ENCODE data around the gene ASNSD1. TPM values are rescaled to one million over a fixed set of nuclear protein-coding genes. Genes with fewer than 3 reads are reported as not detected.
"Not testable (repeated sequence)": the region's sequence is repeated elsewhere in the genome, so short reads cannot be mapped to it uniquely, and the experiment has no call there.

ASNSD1 gene
- total RNA-seq, 1 experiment from 2014 or later = 58.6 TPM

- in situ Hi-C loops (cut with HindIII; ENCODE audit: low pct_unique_long_range_greater_than_20kb, low sequenced_read_pairs) = no loop called here
- no peak for DNase-seq (ENCODE audit: low read depth, low spot score)
These were observed 22.2 kb upstream of the ASNSD1 start for GRCh38 chr2:189639007-189639609.

- in situ Hi-C loops (cut with HindIII; ENCODE audit: low pct_unique_long_range_greater_than_20kb, low sequenced_read_pairs) = no loop called here
These were observed 20.3 kb upstream of the ASNSD1 start for GRCh38 chr2:189641002-189641401.

GRCh38 chr2:189641590-189641989 is 19.7 kb upstream of the ASNSD1 start:
- DNase-seq (ENCODE audit: low read depth, low spot score) = no peak
- in situ Hi-C loops (cut with HindIII; ENCODE audit: low pct_unique_long_range_greater_than_20kb, low sequenced_read_pairs) = no loop called here

More at GRCh38 chr2:189641002-189641401, 20.3 kb upstream of the ASNSD1 start:
- DNase-seq (ENCODE audit: low read depth, low spot score) = no peak

- in situ Hi-C loops (cut with HindIII; ENCODE audit: low pct_unique_long_range_greater_than_20kb, low sequenced_read_pairs) = no loop called here
- no peak for DNase-seq (ENCODE audit: low read depth, low spot score)
These were observed 14.7 kb upstream of the ASNSD1 start for GRCh38 chr2:189646521-189646920.

- no peak for DNase-seq (ENCODE audit: low read depth, low spot score)
- in situ Hi-C loops (cut with HindIII; ENCODE audit: low pct_unique_long_range_greater_than_20kb, low sequenced_read_pairs) = no loop called here
These were observed 12.3 kb upstream of the ASNSD1 start for GRCh38 chr2:189648846-189649509.

GRCh38 chr2:189651284-189651683 is 10.0 kb upstream of the ASNSD1 start:
- in situ Hi-C loops (cut with HindIII; ENCODE audit: low pct_unique_long_range_greater_than_20kb, low sequenced_read_pairs) = no loop called here
- no peak for DNase-seq (ENCODE audit: low read depth, low spot score)

- in situ Hi-C loops (cut with HindIII; ENCODE audit: low pct_unique_long_range_greater_than_20kb, low sequenced_read_pairs); DNase-seq (ENCODE audit: low read depth, low spot score): not testable (repeated sequence)
These were observed 7.8 kb upstream of the ASNSD1 start for GRCh38 chr2:189653464-189653863.

GRCh38 chr2:189654641-189655040 is 6.6 kb upstream of the ASNSD1 start:
- no peak for DNase-seq (ENCODE audit: low read depth, low spot score)
- in situ Hi-C loops (cut with HindIII; ENCODE audit: low pct_unique_long_range_greater_than_20kb, low sequenced_read_pairs) = no loop called here

GRCh38 chr2:189657867-189658266 is 3.4 kb upstream of the ASNSD1 start:
- in situ Hi-C loops (cut with HindIII; ENCODE audit: low pct_unique_long_range_greater_than_20kb, low sequenced_read_pairs) = no loop called here
- DNase-seq (ENCODE audit: low read depth, low spot score) = no peak

- in situ Hi-C loops (cut with HindIII; ENCODE audit: low pct_unique_long_range_greater_than_20kb, low sequenced_read_pairs) = no loop called here
These were observed 2.7 kb upstream of the ASNSD1 start for GRCh38 chr2:189658306-189659212.

GRCh38 chr2:189659734-189660133 is 1.5 kb upstream of the ASNSD1 start:
- DNase-seq (ENCODE audit: low read depth, low spot score) = no peak
- in situ Hi-C loops (cut with HindIII; ENCODE audit: low pct_unique_long_range_greater_than_20kb, low sequenced_read_pairs) = no loop called here

More at GRCh38 chr2:189658306-189659212, 2.7 kb upstream of the ASNSD1 start:
- no peak for DNase-seq (ENCODE audit: low read depth, low spot score)

- in situ Hi-C loops (cut with HindIII; ENCODE audit: low pct_unique_long_range_greater_than_20kb, low sequenced_read_pairs) = no loop called here
- DNase-seq (ENCODE audit: low read depth, low spot score) = no peak
These were observed 484 bp upstream of the ASNSD1 start for GRCh38 chr2:189660803-189661147.

GRCh38 chr2:189661957-189662321 is 680 bp downstream of the ASNSD1 start:
- in situ Hi-C loops (cut with HindIII; ENCODE audit: low pct_unique_long_range_greater_than_20kb, low sequenced_read_pairs) = no loop called here
- DNase-seq (ENCODE audit: low read depth, low spot score) = no peak

GRCh38 chr2:189662669-189663226 is 1.5 kb downstream of the ASNSD1 start:
- in situ Hi-C loops (cut with HindIII; ENCODE audit: low pct_unique_long_range_greater_than_20kb, low sequenced_read_pairs) = no loop called here
- DNase-seq (ENCODE audit: low read depth, low spot score) = no peak

GRCh38 chr2:189663319-189663718 is 2.1 kb downstream of the ASNSD1 start:
- DNase-seq (ENCODE audit: low read depth, low spot score); in situ Hi-C loops (cut with HindIII; ENCODE audit: low pct_unique_long_range_greater_than_20kb, low sequenced_read_pairs): not testable (repeated sequence)

- no peak for DNase-seq (ENCODE audit: low read depth, low spot score)
- in situ Hi-C loops (cut with HindIII; ENCODE audit: low pct_unique_long_range_greater_than_20kb, low sequenced_read_pairs) = no loop called here
These were observed 8.7 kb downstream of the ASNSD1 start for GRCh38 chr2:189669913-189670312.

GRCh38 chr2:189673661-189674373 is 12.6 kb downstream of the ASNSD1 start:
- in situ Hi-C loops (cut with HindIII; ENCODE audit: low pct_unique_long_range_greater_than_20kb, low sequenced_read_pairs) = no loop called here
- no peak for DNase-seq (ENCODE audit: low read depth, low spot score)

All from SK-MEL-5 (cell line).